GM12891 (cell line): ENCODE measurements around the gene OXER1.

ENCODE experiments used
- POLR2A ChIP-seq: IDR thresholded peaks from 2 replicates; pipeline ENCODE4 v1.6.1; 2011; ENCODE audit warnings: low read depth, low read length, control low read depth
- POLR2AphosphoS5 ChIP-seq: IDR thresholded peaks from 2 replicates; pipeline ENCODE4 v1.6.1; 2011; ENCODE audit warnings: low read depth, low read length, control low read depth
- SPI1 ChIP-seq: IDR thresholded peaks from 2 replicates; pipeline ENCODE4 v1.6.1; 2011; ENCODE audit warnings: low read depth, low read length, control low read depth
- TAF1 ChIP-seq: IDR thresholded peaks from 2 replicates; pipeline ENCODE4 v1.6.1; 2011; ENCODE audit warnings: low read depth, low read length, control low read depth

DNA sequence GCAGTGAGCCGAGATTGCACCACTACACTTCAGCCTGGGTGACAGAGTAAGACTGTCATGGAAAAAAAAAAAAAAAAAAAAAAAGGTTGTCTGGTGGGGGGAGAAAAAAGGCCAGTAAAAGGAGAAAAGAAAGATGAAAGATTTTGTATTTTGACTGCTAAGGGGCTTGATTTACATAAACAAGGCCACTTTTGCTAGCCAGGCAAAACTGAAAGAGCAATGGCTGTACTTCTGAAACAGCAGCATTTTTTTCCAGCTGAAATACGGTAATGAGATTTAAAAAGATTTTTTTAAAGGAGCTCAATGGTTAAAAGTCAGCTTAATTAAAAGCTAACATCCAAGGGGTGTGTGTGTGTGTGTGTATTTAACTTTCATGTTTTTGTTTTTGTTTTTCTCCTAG, 11.3 kb upstream of the OXER1 start:
- TF ChIP-seq POLR2AphosphoS5 (no peak), POLR2A (no peak), SPI1 (no peak), TAF1 (no peak)
